ENCODE results near the gene LSM10.

- TF ChIP-seq POLR2A (IDR thresholded peaks at IDR 0.05) (no peak), CTCF (IDR thresholded peaks at IDR 0.05) (no peak)
Observed at GRCh38 chr1:36354486-36354885, 43.2 kb downstream of the LSM10 start.

All from sigmoid colon (tissue), 3 donors.